AG04449 (cell line): ENCODE data around the gene CD38.
A peak's percentile ranks its signal among the peaks of the same experiment; 100 is the strongest.
"Not testable (repeated sequence)": the region's sequence is repeated elsewhere in the genome, so short reads cannot be mapped to it uniquely, and the experiment has no call there.

Source experiments
- CTCF ChIA-PET: fragments of 350-600 bp; formaldehyde crosslinking; extraction: SDS; loops from one replicate; lab custom pipeline; 2021; ENCODE audit warnings: antibody characterized with exemption; lab: Yijun Ruan, JAX
- POLR2A ChIA-PET: fragments of 400-600, 350-600 bp; formaldehyde crosslinking; extraction: SDS; loops from one replicate; lab custom pipeline; 2020; ENCODE audit warnings: antibody characterized with exemption, inconsistent platforms; lab: Yijun Ruan, JAX
- DNase-seq: peaks from one replicate; pipeline ENCODE4 v3.0.0-alpha.2; 2010; ENCODE audit warnings: low read depth, low spot score
- H3K4me3 ChIP-seq: 2 replicates; pipeline ENCODE4 v1.5.1; 2011; ENCODE audit warnings: low read depth, mild to moderate bottlenecking, control low read depth, low read length
- CTCF ChIP-seq: IDR thresholded peaks from one replicate; pipeline ENCODE4 v1.5.1; 2011; ENCODE audit warnings: mild to moderate bottlenecking, moderate library complexity, low read length, control low read depth, inconsistent platforms; ENCODE audit not compliant: insufficient read depth; ENCODE audit errors: missing control alignments

Gene CD38

GRCh38 chr4:15778289-15779241 lies at the start of gene CD38:
Gene CD38 (plus strand): TSS chr4:15778328. CDS start chr4:15778415, 87 bp downstream.
- CTCF ChIA-PET = interaction anchor here (1.1 to 1.9 kb wide), 5 partner anchors 9 to 223 kb away, joined by 3 to 8 read pairs (median 7); no protein-coding TSS in a partner anchor
- POLR2A ChIA-PET = no interaction called here
- DNase-seq = no peak
- H3K4me3 ChIP-seq = peak within 1 kb of the TSS; percentile 51
- TF ChIP-seq CTCF = no peak

GRCh38 chr4:15729910-15730533 lies 48.1 kb upstream of the CD38 start:
- POLR2A ChIA-PET = no interaction called here
- CTCF ChIA-PET = interaction anchor here (0.7 to 4.6 kb wide), 13 partner anchors 9 to 271 kb away, joined by 3 to 29 read pairs (median 4); no protein-coding TSS in a partner anchor

GRCh38 chr4:15733061-15733460 lies 45.1 kb upstream of the CD38 start:
- CTCF ChIA-PET = interaction anchor here (1.4 to 4.6 kb wide), 2 partner anchors 11 to 15 kb away, joined by 3 to 14 read pairs; no protein-coding TSS in a partner anchor
- POLR2A ChIA-PET = not testable (repeated sequence)

More at GRCh38 chr4:15729910-15730533, 48.1 kb upstream of the CD38 start:
- H3K4me3 ChIP-seq = no peak overlapping the region
- TF ChIP-seq CTCF = peak; percentile 59
- DNase-seq = no peak

GRCh38 chr4:15735536-15735935 lies 42.6 kb upstream of the CD38 start:
- H3K4me3 ChIP-seq = no peak overlapping the region
- no peak for DNase-seq
- ChIA-PET POLR2A (no interaction called here), CTCF (interaction anchor here (1.4 kb wide), 1 partner anchor 14 kb away, joined by 3 read pairs; no protein-coding TSS in a partner anchor)
- no peak for TF ChIP-seq CTCF

More at GRCh38 chr4:15733061-15733460, 45.1 kb upstream of the CD38 start:
- DNase-seq, H3K4me3 ChIP-seq: not testable (repeated sequence)

- POLR2A ChIA-PET = no interaction called here
- DNase-seq = no peak
- CTCF ChIA-PET = interaction anchor here (0.6 to 2.5 kb wide), 3 partner anchors 58 to 257 kb away, joined by 3 to 7 read pairs (median 3); no protein-coding TSS in a partner anchor
- no peak for TF ChIP-seq CTCF
- H3K4me3 ChIP-seq = no peak overlapping the region
Observed at GRCh38 chr4:15736514-15737050, 41.5 kb upstream of the CD38 start.

- no peak for TF ChIP-seq CTCF
Observed at GRCh38 chr4:15737255-15737654, 40.9 kb upstream of the CD38 start.

More at GRCh38 chr4:15737255-15737654, 40.9 kb upstream of the CD38 start:
- CTCF ChIA-PET = interaction anchor here (0.6 to 2.5 kb wide), 4 partner anchors 9 to 258 kb away, joined by 3 to 7 read pairs (median 3); no protein-coding TSS in a partner anchor
- DNase-seq = no peak
- POLR2A ChIA-PET = no interaction called here
- no peak overlapping the region for H3K4me3 ChIP-seq
